HG02759 (cell line): Measurements from ENCODE around the gene CDH26.

Source experiments
- ATAC-seq: cut with Tn5 transposase; IDR thresholded peaks from one replicate; pipeline ENCODE4 v1.9.1; 2021; ENCODE audit warnings: mild to moderate bottlenecking, moderate library complexity; ENCODE audit not compliant: unreplicated experiment

CDH26 gene

GRCh38 chr20:59958123-59958522 is at the start of gene CDH26:
Gene CDH26, plus strand, starts transcription at chr20:59958423. Its CDS starts 304 bp downstream, at chr20:59958727.
- ATAC-seq = no peak

- ATAC-seq = no peak
These were observed 49.4 kb upstream of the CDH26 start for GRCh38 chr20:59908855-59909254.

GRCh38 chr20:59911041-59911440 is 47.2 kb upstream of the CDH26 start:
- ATAC-seq = no peak

GRCh38 chr20:59912609-59913008 is 45.6 kb upstream of the CDH26 start:
- no peak for ATAC-seq

- no peak for ATAC-seq
These were observed 37.3 kb upstream of the CDH26 start for GRCh38 chr20:59920944-59921343.

GRCh38 chr20:59923514-59923913 is 34.7 kb upstream of the CDH26 start:
- ATAC-seq = no peak

GRCh38 chr20:59925359-59925758 is 32.9 kb upstream of the CDH26 start:
- no peak for ATAC-seq

GRCh38 chr20:59925899-59926298 is 32.3 kb upstream of the CDH26 start:
- ATAC-seq = no peak

GRCh38 chr20:59931511-59932312 is 26.5 kb upstream of the CDH26 start:
- ATAC-seq = no peak

- ATAC-seq = no peak
These were observed 25.5 kb upstream of the CDH26 start for GRCh38 chr20:59932616-59933295.

GRCh38 chr20:59933296-59933848 is 24.9 kb upstream of the CDH26 start, which contains the start of gene SYCP2:
Gene SYCP2, minus strand, starts transcription at chr20:59933637. Its CDS starts 11,224 bp downstream, at chr20:59922413.
- no peak for ATAC-seq

GRCh38 chr20:59933849-59934585 is 24.2 kb upstream of the CDH26 start:
- peak; percentile 96 for ATAC-seq

- no peak for ATAC-seq
These were observed 22.6 kb upstream of the CDH26 start for GRCh38 chr20:59935457-59936185.

GRCh38 chr20:59936409-59936808 is 21.8 kb upstream of the CDH26 start:
- ATAC-seq = no peak

- no peak for ATAC-seq
These were observed 21.1 kb upstream of the CDH26 start for GRCh38 chr20:59937150-59937549.

- ATAC-seq = no peak
These were observed 20.0 kb upstream of the CDH26 start for GRCh38 chr20:59938221-59938620.

GRCh38 chr20:59938696-59939051 is 19.5 kb upstream of the CDH26 start:
- ATAC-seq = no peak

GRCh38 chr20:59939052-59939878 is 19.0 kb upstream of the CDH26 start:
- ATAC-seq = peak; percentile 27

GRCh38 chr20:59939879-59940128 is 18.4 kb upstream of the CDH26 start:
- ATAC-seq = peak; percentile 36
